GM18526 (cell line): Measurements from ENCODE around the gene RIMBP2.

ENCODE experiments used
- POLR2A ChIP-seq: IDR thresholded peaks from 3 replicates; pipeline ENCODE4 v1.6.1; 2011; ENCODE audit not compliant: insufficient read length; ENCODE audit errors: extremely low read depth

RIMBP2 gene

GRCh38 chr12:130366159-130366558, 349.9 kb downstream of the RIMBP2 start:
- no peak for TF ChIP-seq POLR2A

- TF ChIP-seq POLR2A, result no peak
Measured at GRCh38 chr12:130364578-130364977, 351.5 kb downstream of the RIMBP2 start.

- no peak for TF ChIP-seq POLR2A
Measured at GRCh38 chr12:130362060-130362459, 354.0 kb downstream of the RIMBP2 start.

GRCh38 chr12:130357729-130358330, 358.3 kb downstream of the RIMBP2 start:
- TF ChIP-seq POLR2A, result no peak

- no peak for TF ChIP-seq POLR2A
Measured at GRCh38 chr12:130357241-130357640, 358.9 kb downstream of the RIMBP2 start.

GRCh38 chr12:130356222-130356621, 359.9 kb downstream of the RIMBP2 start:
- TF ChIP-seq POLR2A, result no peak

- TF ChIP-seq POLR2A, result no peak
Measured at GRCh38 chr12:130354407-130354806, 361.7 kb downstream of the RIMBP2 start.

GRCh38 chr12:130353081-130353480, 363.0 kb downstream of the RIMBP2 start:
- no peak for TF ChIP-seq POLR2A

GRCh38 chr12:130351326-130351725, 364.8 kb downstream of the RIMBP2 start:
- no peak for TF ChIP-seq POLR2A

- no peak for TF ChIP-seq POLR2A
Measured at GRCh38 chr12:130350715-130351114, 365.4 kb downstream of the RIMBP2 start.

- TF ChIP-seq POLR2A, result no peak
Measured at GRCh38 chr12:130347588-130347987, 368.5 kb downstream of the RIMBP2 start.
